ENCODE data around the gene CA7. TPM values are rescaled to one million over a fixed set of nuclear protein-coding genes. Genes with fewer than 3 reads are reported as not detected.
A peak's percentile ranks its signal among the peaks of the same experiment; 100 is the strongest.

Gene CA7
- not detected for total RNA-seq

DNA sequence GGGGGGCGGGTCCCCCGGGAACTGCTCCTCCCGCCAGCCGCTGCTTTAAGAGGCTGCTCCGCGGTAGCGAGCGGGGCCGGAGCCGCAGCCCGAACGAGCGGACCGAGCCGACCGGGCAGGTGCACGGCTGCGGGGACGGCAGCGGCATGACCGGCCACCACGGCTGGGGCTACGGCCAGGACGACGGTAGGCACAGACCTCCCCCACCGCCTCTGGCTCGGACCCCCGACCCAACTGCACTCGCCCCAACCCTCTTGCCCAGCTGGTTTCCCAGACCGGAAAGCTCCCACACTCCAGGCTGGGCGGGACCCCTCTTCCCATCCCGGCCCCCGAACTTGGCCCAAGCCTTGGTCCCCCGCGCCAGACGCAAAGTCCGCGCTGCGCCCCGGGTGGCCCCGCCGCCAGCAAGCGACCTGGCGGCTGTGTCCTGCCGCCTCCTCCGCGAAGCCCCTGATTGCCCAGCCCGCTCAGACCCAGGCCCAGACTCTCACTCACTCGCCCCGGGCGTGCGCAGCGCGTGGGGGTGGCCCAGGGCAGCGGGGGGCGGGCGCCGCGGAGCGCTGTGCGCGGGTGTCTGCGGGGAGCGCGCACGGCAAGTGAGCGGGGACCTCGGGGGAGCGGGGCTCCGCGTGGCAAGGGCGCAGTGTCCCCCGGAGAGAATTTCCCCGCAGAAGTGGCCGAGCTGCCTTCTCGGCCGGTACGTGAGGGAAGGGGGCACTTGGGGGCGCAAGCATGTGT is at the start of gene CA7:
TSS of gene CA7 (plus strand) at position 73 of the 738 bp plus-strand sequence. CDS start at position 147, 74 bp downstream.
- Histone ChIP-seq H3K27me3 (peaks cover 4 to 9% of the 10 kb centered on the region in 2 donors), H3K27ac (no peak within 1 kb of the TSS), H3K9me3 (no peaks in the 10 kb centered on the region), H3K36me3 (no peaks in the 10 kb centered on the region), H3K4me3 (peak within 1 kb of the TSS; percentile 0 to 7), H3K4me1 (peaks cover 0 to 13% of the 10 kb centered on the region in 2 donors)
- intact Hi-C loops (cut with DNase I; ENCODE audit: low total_unique reads): no loop called here
- peak in 1 of 2 donors; percentile 12 for DNase-seq
- TF ChIP-seq POLR2A (IDR thresholded peaks at IDR 0.05): no peak
- TF ChIP-seq CTCF (IDR thresholded peaks at IDR 0.05): no peak

DNA sequence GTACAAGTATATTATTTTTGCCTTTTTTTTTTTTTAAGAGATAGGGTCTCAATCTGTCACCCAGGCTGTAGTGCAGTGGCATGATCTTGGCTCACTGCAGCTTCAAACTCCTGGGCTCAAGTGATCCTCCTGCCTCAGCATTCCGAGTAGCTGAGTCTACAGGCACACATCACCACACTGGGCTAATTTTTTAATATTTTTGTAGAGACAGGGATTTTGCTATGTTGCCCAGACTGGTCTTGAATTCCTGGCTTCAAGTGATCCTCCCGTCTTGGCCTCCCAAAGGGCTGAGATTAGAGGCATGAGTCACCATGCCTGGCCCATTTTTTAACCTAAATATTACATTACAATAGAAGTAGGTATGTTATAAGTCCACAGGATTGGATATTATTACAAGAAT is 46.1 kb upstream of the CA7 start:
- no peaks in the 10 kb centered on the region for H3K27me3 ChIP-seq
- no peak overlapping the region for H3K27ac ChIP-seq
- intact Hi-C loops (cut with DNase I; ENCODE audit: low total_unique reads): no loop called here
- H3K4me3 ChIP-seq: no peak overlapping the region
- H3K4me1 ChIP-seq: no peaks in the 10 kb centered on the region
- TF ChIP-seq CTCF (IDR thresholded peaks at IDR 0.05) (no peak), POLR2A (IDR thresholded peaks at IDR 0.05) (no peak)
- H3K9me3 ChIP-seq: no peaks in the 10 kb centered on the region
- no peaks in the 10 kb centered on the region for H3K36me3 ChIP-seq
- DNase-seq: no peak

DNA sequence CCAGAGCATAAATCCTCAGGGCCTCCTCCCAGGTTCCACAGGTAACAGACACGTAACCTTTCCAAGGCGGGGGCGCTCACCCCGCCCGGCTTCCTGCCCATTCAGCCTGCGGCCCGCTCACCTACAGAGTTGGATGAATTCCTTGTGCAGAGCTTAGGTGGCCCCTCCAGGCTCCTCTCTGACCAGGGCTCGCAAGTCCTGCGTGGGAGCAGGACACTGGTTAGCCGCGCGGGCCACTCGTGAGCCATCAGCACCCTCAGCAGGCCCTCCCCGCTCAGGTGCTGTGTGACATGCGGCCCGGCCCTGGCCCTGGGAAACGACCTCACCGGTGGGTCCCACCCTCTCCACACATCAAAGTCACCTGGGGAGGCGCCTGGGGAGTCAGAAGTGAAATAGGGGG is 43.4 kb upstream of the CA7 start:
- Histone ChIP-seq H3K4me1 (no peaks in the 10 kb centered on the region), H3K9me3 (no peaks in the 10 kb centered on the region), H3K27me3 (no peaks in the 10 kb centered on the region), H3K4me3 (no peak overlapping the region), H3K27ac (no peak overlapping the region), H3K36me3 (no peaks in the 10 kb centered on the region)
- intact Hi-C loops (cut with DNase I; ENCODE audit: low total_unique reads): no loop called here
- no peak for DNase-seq
- no peak for TF ChIP-seq CTCF (IDR thresholded peaks at IDR 0.05)
- TF ChIP-seq POLR2A (IDR thresholded peaks at IDR 0.05): no peak

DNA sequence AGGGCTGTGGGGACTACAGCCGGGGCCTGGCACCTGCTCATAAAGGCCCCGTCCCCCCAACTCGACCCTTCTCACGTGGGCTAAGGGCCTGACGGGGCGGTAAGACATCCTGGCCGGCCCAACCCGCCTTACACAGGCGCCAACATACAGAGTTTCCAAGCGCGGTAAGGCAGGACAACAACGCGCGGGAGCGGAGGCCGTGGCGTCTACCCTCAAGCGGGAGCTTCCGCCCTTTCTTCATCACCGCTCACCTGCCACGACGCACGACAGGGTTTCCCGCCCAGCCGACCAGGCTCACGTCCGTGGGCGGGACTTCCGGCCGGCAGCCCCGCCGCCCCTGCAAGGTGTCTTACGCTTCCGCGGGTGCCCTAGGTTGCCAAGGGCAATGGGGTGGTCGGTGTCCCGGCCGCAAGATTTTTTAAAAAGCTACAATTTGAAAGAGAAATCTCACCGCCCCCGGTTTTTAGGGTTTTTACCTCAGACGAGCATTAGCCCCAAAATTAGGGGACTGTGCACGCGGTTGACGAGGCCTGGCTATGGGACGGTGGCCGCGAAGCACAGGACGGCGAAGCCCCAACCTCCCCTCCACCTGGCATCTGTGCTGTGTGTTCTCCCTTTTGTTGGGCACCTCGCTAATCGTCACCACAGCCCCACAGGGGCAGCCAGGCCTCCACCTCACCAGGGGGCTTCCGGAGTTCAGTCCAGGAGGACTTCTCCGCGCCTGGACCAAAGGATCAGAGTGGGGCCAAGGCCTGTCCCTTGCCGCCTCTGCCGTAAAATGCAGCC is 42.7 kb upstream of the CA7 start, which contains the start of gene TERB1:
TSS of gene TERB1 (minus strand) at position 265 of the 786 bp plus-strand sequence. CDS start 4,786 bp downstream, outside the sequence.
- TF ChIP-seq CTCF (IDR thresholded peaks at IDR 0.05) (no peak), POLR2A (IDR thresholded peaks at IDR 0.05) (no peak)
- no peak within 1 kb of the TSS for H3K4me3 ChIP-seq
- intact Hi-C loops (cut with DNase I; ENCODE audit: low total_unique reads): no loop called here
- DNase-seq: no peak
- H3K27ac ChIP-seq: no peak within 1 kb of the TSS
- no peaks in the 10 kb centered on the region for H3K36me3 ChIP-seq
- H3K9me3 ChIP-seq: no peaks in the 10 kb centered on the region
- H3K27me3 ChIP-seq: no peaks in the 10 kb centered on the region
- H3K4me1 ChIP-seq: no peaks in the 10 kb centered on the region

- H3K9me3 ChIP-seq: no peaks in the 10 kb centered on the region
- TF ChIP-seq CTCF (IDR thresholded peaks at IDR 0.05): no peak
- TF ChIP-seq POLR2A (IDR thresholded peaks at IDR 0.05): no peak
- H3K4me1 ChIP-seq: no peaks in the 10 kb centered on the region
- no peak overlapping the region for H3K27ac ChIP-seq
- no peak for DNase-seq
- H3K27me3 ChIP-seq: no peaks in the 10 kb centered on the region
- H3K4me3 ChIP-seq: no peak overlapping the region
- H3K36me3 ChIP-seq: no peaks in the 10 kb centered on the region
- intact Hi-C loops (cut with DNase I; ENCODE audit: low total_unique reads): no loop called here
These were observed 42.1 kb upstream of the CA7 start for GRCh38 chr16:66802159-66802558.

Data from uterus (tissue), 4 donors.